Right renal cortex interstitium (tissue), 3 donors: ENCODE data around the gene CPOX. TPM values are rescaled to one million over a fixed set of nuclear protein-coding genes. Genes with fewer than 3 reads are reported as not detected.

Experiments
- DNase-seq, 3 donors: peaks; one replicate each; pipeline ENCODE4 v3.0.0-alpha.2; 2013; ENCODE audit warnings: low read depth in 3 of 3, low spot score in 2 of 3
- polyA plus RNA-seq, 3 donors: library from polyadenylated mRNA; unstranded; fragments of 120-200 nt; gene quantifications; one replicate each; pipeline ENCODE4 v1.2.1, GENCODE V29; 2013; ENCODE audit not compliant: insufficient read length in 3 of 3

CPOX gene
- polyA plus RNA-seq, 3 donors: 20.4 to 23.4 (median 20.9) TPM

DNA sequence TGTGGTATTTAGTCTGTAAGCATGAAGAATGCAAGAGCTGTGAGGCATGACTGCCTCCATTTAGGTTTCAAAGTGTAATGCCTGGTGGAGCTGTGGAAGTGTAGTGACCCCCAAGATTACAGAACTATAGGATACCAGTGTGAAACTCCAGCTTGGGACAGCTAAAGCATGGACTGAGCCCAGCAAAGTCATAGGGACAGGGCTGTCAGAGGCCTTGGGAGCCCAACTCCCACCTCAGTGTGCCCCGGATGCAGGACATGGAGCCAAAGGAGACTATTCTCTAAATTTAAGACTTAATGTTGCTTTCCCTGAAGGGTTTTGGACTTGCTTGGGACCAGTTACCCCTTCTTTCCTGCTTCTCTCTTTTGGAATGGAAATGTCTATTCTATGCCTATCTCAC, 50.8 kb downstream of the CPOX start:
- DNase-seq: no peak

GRCh38 chr3:98541695-98542094, 51.7 kb downstream of the CPOX start:
- DNase-seq: no peak

- DNase-seq: no peak
These were observed 53.1 kb downstream of the CPOX start for GRCh38 chr3:98540346-98540745.

DNA sequence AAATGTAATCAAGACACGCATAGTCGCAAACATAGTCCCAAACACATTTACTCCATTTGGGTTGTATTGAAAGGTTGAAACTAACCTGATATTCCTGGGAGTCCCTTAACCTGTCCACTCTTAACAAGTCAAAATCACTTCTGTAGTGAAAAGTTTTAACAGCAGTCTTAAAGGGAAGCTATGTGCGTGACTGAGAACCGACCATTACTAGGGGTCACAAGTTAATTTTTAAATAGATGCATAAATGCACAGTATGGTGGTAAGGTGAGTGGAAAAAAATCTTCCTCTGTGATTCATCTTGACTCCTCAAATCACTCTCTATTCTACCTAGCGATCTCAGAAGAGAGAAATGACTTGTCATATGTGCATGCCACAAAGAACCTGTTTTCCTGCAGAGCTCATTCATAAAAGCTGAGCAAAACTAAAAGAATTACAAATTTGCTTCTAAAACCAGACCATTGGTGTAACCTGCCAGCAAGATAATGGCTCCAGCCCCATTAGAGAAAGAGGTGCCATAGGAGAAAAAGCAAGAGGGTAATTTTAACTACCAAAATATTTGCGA, 56.9 kb downstream of the CPOX start:
- no peak for DNase-seq

- no peak for DNase-seq
These were observed 58.7 kb downstream of the CPOX start for GRCh38 chr3:98534734-98535133.

GRCh38 chr3:98534168-98534567, 59.2 kb downstream of the CPOX start:
- DNase-seq: no peak

DNA sequence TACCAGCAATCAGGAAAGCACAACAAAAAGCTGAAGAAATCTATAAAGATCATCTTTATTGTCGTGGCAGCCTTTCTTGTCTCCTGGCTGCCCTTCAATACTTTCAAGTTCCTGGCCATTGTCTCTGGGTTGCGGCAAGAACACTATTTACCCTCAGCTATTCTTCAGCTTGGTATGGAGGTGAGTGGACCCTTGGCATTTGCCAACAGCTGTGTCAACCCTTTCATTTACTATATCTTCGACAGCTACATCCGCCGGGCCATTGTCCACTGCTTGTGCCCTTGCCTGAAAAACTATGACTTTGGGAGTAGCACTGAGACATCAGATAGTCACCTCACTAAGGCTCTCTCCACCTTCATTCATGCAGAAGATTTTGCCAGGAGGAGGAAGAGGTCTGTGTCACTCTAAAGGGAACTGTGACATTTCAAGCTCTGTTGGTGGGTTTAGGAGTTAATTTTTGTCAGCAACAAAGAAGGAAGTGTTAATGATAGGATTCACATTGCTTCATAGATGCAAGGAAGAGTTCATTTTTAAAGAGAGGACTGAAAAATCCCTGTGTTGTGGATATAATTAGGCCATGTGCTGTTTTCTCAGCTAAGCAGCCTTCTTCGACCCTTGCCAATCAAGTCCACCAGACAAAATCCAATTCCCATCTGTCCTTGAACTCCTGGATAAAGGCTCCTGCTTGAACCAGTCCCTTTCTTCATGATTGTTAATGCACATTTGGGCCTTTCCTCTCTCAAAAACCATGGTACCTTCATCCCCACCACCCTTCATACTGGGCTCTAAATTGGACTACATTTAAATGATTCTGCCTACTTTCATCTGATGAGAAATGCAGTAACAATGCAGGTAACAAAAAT, 60.5 kb downstream of the CPOX start:
- no peak for DNase-seq

- DNase-seq: no peak
These were observed 61.2 kb downstream of the CPOX start for GRCh38 chr3:98532275-98532637.

- no peak for DNase-seq
These were observed 61.7 kb downstream of the CPOX start, which contains the start of gene GPR15 for GRCh38 chr3:98531622-98532274. Gene GPR15, plus strand, starts transcription at chr3:98531978. Its CDS starts 56 bp downstream, at chr3:98532034.

DNA sequence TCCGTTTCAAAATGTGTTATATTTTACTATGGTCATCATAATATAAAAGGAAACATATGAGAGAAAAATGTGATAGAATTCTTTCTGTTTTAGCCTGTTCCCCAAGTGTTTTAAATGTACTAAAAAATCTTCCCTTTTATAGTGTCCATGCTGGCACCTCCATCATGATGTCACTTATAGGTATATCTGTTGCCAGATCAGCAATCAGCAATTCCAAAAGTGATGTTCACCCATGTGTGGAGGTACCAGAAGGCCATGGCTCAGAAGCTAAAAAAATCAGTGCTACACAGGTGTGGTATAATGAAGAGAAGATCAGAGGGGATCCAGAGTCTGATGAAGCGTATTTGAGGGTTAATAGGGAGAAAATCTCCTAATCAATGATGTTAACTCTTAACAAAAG, 62.7 kb downstream of the CPOX start:
- no peak for DNase-seq

GRCh38 chr3:98529856-98530459, 63.5 kb downstream of the CPOX start:
- DNase-seq: no peak

Other genes starting within 250 kb of the CPOX start
- not detected for gene OR5K4, start 239.8 kb downstream of the CPOX start, polyA plus RNA-seq
- not detected for gene OR5K3, start 202.9 kb downstream of the CPOX start, polyA plus RNA-seq
- not detected for gene OR5K1, start 130.4 kb downstream of the CPOX start, polyA plus RNA-seq
- under 1 TPM in 2 of 3 donors, not detected in 1; 0.16 to 0.53 TPM for gene OR5K2, start 95.9 kb downstream of the CPOX start, polyA plus RNA-seq
- 100 to 1,000 TPM; 165 to 190 (median 179) TPM for gene CLDND1, start 70.7 kb downstream of the CPOX start, polyA plus RNA-seq
- not detected for gene GPR15, start 61.6 kb downstream of the CPOX start, polyA plus RNA-seq
- gene ST3GAL6, start 169.7 kb upstream of the CPOX start, polyA plus RNA-seq: 10 to 100 TPM; 74.7 to 85.2 (median 77.0) TPM